Endothelial cell of umbilical vein (primary cell): ENCODE results near the gene FZD8. TPM values are rescaled to one million over a fixed set of nuclear protein-coding genes. Genes with fewer than 3 reads are reported as not detected.

Experiments used
- BruUV-seq: library from RNA; stranded (reverse); fragments of 400-500 nt; replicated peaks from 2 replicates; lab custom pipeline; 2021; lab: Mats Ljungman, UMichigan
- CTCF ChIA-PET: fragments of 300-600, 350-600 bp; sonication (Branson Sonifier 250); formaldehyde crosslinking; loops from one replicate; lab custom pipeline; 2021; ENCODE audit warnings: antibody characterized with exemption, inconsistent platforms; lab: Charles Lee
- POLR2A ChIA-PET: fragments of 300-600, 350-600 bp; sonication (Branson Sonifier 250); formaldehyde crosslinking; loops from one replicate; lab custom pipeline; 2021; ENCODE audit warnings: antibody characterized with exemption, inconsistent platforms; lab: Charles Lee
- DNase-seq: peaks from one replicate; pipeline ENCODE4 v3.0.0-alpha.2; 2011; ENCODE audit warnings: low read depth, low spot score
- FAIRE-seq: peaks from 2 replicates; lab custom pipeline; 2011; peaks lifted over from hg19 to GRCh38; lab: Jason Lieb, UNC
- H2AFZ ChIP-seq: 2 replicates; pipeline ENCODE4 v1.6.0; 2012; ENCODE audit warnings: low read depth, low read length, control low read depth, inconsistent platforms
- H3K27ac ChIP-seq: 2 replicates; pipeline ENCODE4 v1.5.1; 2011; ENCODE audit warnings: low read depth, mild to moderate bottlenecking, control low read depth, low read length, moderate library complexity; ENCODE audit not compliant: insufficient read depth
- H3K27me3 ChIP-seq, 2 experiments: 2 replicates each; pipeline versions ENCODE4 v1.6.0 to v1.6.1; 2011; ENCODE audit warnings: low read length in 2 of 2, mixed read lengths in 1 of 2; ENCODE audit not compliant: control insufficient read depth in 2 of 2, insufficient read depth in 2 of 2
- H3K36me3 ChIP-seq, 2 experiments: 2 replicates in 1 of 2; 3 replicates in 1 of 2; pipeline ENCODE4 v1.5.1; 2011; ENCODE audit warnings: low read length in 2 of 2, mild to moderate bottlenecking in 1 of 2, moderate library complexity in 1 of 2; ENCODE audit not compliant: control insufficient read depth in 2 of 2, insufficient read depth in 2 of 2; ENCODE audit errors: extremely low read depth in 1 of 2
- H3K4me1 ChIP-seq: 3 replicates; pipeline ENCODE4 v1.5.1; 2011; ENCODE audit warnings: mild to moderate bottlenecking, low read length; ENCODE audit not compliant: control insufficient read depth, insufficient read depth; ENCODE audit errors: extremely low read depth
- H3K4me2 ChIP-seq: 2 replicates; pipeline ENCODE4 v1.6.1; 2011; ENCODE audit warnings: low read length, control low read depth, mixed read lengths; ENCODE audit not compliant: insufficient read depth
- H3K4me3 ChIP-seq, 3 experiments: fragments of 200-600 bp in 1 of 3; sonication (generic), shearing (Covaris generic) in 1 of 3; replicated peaks in 1 of 3; 2 replicates each; pipeline ENCODE4 v1.5.1; 2011 to 2016; ENCODE audit warnings: control low read depth in 3 of 3, low read length in 3 of 3, mild to moderate bottlenecking in 2 of 3, inconsistent platforms in 1 of 3, low read depth in 1 of 3, moderate library complexity in 1 of 3; ENCODE audit not compliant: insufficient read depth in 1 of 3
- H3K79me2 ChIP-seq: 2 replicates; pipeline ENCODE4 v1.6.0; 2012; ENCODE audit warnings: low read length, inconsistent platforms; ENCODE audit not compliant: control insufficient read depth, insufficient read depth
- H3K9ac ChIP-seq: replicated peaks from 2 replicates; pipeline ENCODE3; 2011; ENCODE audit warnings: low read length, control low read depth; ENCODE audit not compliant: insufficient read depth; ENCODE audit errors: extremely low read depth
- H3K9me1 ChIP-seq: replicated peaks from 3 replicates; pipeline ENCODE4 v1.6.0; 2011; ENCODE audit warnings: mild to moderate bottlenecking, low read length; ENCODE audit not compliant: control insufficient read depth, insufficient read depth; ENCODE audit errors: extremely low read depth
- H3K9me3 ChIP-seq: replicated peaks from 2 replicates; pipeline ENCODE4 v1.5.1; 2012; ENCODE audit warnings: low read length, inconsistent platforms; ENCODE audit not compliant: control insufficient read depth, insufficient read depth
- H4K20me1 ChIP-seq: replicated peaks from 2 replicates; pipeline ENCODE3; 2011; ENCODE audit warnings: mild to moderate bottlenecking, low read length; ENCODE audit not compliant: control insufficient read depth, insufficient read depth; ENCODE audit errors: extremely low read depth
- EZH2 ChIP-seq: IDR thresholded peaks from 2 replicates; pipeline ENCODE4 v1.6.1; 2012; ENCODE audit warnings: borderline replicate concordance, low read depth, mild to moderate bottlenecking, moderate library complexity, low read length, inconsistent platforms; ENCODE audit not compliant: severe bottlenecking
- FOS ChIP-seq: IDR thresholded peaks from 2 replicates; pipeline ENCODE4 v1.6.1; 2011; ENCODE audit warnings: mild to moderate bottlenecking, low read length, moderate library complexity, borderline replicate concordance; ENCODE audit not compliant: insufficient read depth
- GATA2 ChIP-seq: IDR thresholded peaks from 2 replicates; pipeline ENCODE4 v1.7.0; 2011; ENCODE audit warnings: low read depth, mild to moderate bottlenecking, moderate library complexity, mixed read lengths, low read length; ENCODE audit not compliant: insufficient read length, insufficient read depth
- JUN ChIP-seq: IDR thresholded peaks from 2 replicates; pipeline ENCODE4 v1.6.1; 2011; ENCODE audit warnings: borderline replicate concordance, low read depth; ENCODE audit not compliant: insufficient read length, insufficient read depth
- MYC ChIP-seq: IDR thresholded peaks from one replicate; pipeline ENCODE4 v1.6.1; 2011; ENCODE audit warnings: mild to moderate bottlenecking, low read depth, low read length
- POLR2A ChIP-seq: IDR thresholded peaks from 2 replicates; pipeline ENCODE4 v1.6.1; 2012; ENCODE audit warnings: low read depth, mild to moderate bottlenecking, control low read depth, low read length
- POLR2AphosphoS5 ChIP-seq: IDR thresholded peaks from 2 replicates; pipeline ENCODE4 v1.6.1; 2012; ENCODE audit warnings: low read depth, mild to moderate bottlenecking, control low read depth, low read length, moderate library complexity; ENCODE audit not compliant: insufficient read depth
- dilution Hi-C: fragments of 300-500 bp; cut with MboI; formaldehyde crosslinking; loops from one replicate; pipeline ENCODE4 v1.15.0; 2019; ENCODE audit warnings: low sequenced_read_pairs; ENCODE audit not compliant: extremely low pct_ligation_motif_present
- intact Hi-C: fragments of 100-400 bp; cut with micrococcal nuclease; formaldehyde crosslinking; loops from one replicate; pipeline ENCODE4 v1.10.0; 2022
- polyA plus RNA-seq, 4 experiments: library from polyadenylated mRNA; depleted of rRNA in 3 of 4; stranded (reverse) in 3 of 4; unstranded in 1 of 4; fragments of >200 nt; gene quantifications; 2 replicates each; pipeline versions ENCODE4 v1.2.1 to v1.2.3, GENCODE V29; 2011 to 2012; ENCODE audit warnings: missing spikeins in 1 of 4
- total RNA-seq: library from RNA; stranded (reverse); gene quantifications from 2 replicates; pipeline ENCODE4 v1.2.3, GENCODE V29; 2021
- TF ChIP-seq, protein P1 (sequence below), 2 donors: IDR thresholded peaks; 1 replicate in 1 of 2; 2 replicates in 1 of 2; pipeline ENCODE4 v1.5.1; 2011; ENCODE audit warnings: low read length in 2 of 2, mild to moderate bottlenecking in 2 of 2, moderate library complexity in 2 of 2, control low read depth in 1 of 2, inconsistent platforms in 1 of 2, low read depth in 1 of 2; ENCODE audit not compliant: insufficient read depth in 1 of 2; ENCODE audit errors: extremely low read depth in 1 of 2
- TF ChIP-seq, protein P2 (sequence below): IDR thresholded peaks from 2 replicates; pipeline ENCODE4 v1.6.1; 2011; ENCODE audit not compliant: insufficient read depth, insufficient read length

FZD8 gene
- total and polyA plus RNA-seq, 2 donors (not counting 3 experiments of a cell fraction or from before 2014, with no cell fraction given): 6.2 to 11.1 TPM

DNA sequence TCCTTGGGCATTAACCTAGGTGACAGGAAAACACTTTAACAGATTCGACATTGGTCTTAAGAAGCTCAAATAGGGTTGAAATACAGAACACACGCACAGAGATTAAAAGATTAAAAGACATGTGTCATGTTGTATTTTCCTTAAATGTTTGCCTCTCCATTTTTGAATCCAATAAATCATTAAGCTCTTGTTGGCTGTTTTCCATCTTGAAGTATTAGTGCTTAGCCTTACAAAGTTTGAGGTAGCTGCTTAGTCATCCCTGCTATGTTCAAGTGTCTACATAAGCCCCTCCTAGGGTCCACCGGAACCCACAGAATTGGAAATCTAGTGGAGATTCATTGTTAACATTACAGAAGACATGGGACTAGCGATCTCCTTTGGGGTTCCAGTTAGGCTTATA lies 49.7 kb downstream of the FZD8 start:
- BruUV-seq: no TSS peak
- no peak overlapping the region for H3K4me3 ChIP-seq
- FAIRE-seq: no peak

DNA sequence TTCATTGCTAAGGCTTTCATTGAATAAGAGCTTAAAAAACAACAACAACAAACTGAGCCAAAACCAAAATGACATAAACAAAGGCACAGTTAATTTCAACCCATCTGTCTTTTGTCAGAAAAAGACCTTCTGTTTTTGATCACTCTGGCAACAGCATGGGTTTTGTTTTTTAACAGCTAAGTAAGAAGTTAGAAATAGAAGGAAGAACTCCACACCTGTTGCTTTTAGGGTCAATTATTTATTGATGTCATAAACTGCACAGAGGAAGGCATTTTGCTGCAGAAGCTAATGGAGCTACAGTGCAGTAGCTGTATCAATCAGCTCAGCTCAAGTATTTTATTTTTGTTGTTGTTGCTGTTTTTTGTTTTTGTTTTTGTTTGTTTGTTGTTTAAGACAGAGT lies 53.3 kb downstream of the FZD8 start:
- DNase-seq: no peak
- TF ChIP-seq JUN (no peak), POLR2AphosphoS5 (no peak), POLR2A (no peak), GATA2 (no peak), EZH2 (no peak), FOS (no peak), MYC (no peak)
- TF ChIP-seq, protein P1, sequence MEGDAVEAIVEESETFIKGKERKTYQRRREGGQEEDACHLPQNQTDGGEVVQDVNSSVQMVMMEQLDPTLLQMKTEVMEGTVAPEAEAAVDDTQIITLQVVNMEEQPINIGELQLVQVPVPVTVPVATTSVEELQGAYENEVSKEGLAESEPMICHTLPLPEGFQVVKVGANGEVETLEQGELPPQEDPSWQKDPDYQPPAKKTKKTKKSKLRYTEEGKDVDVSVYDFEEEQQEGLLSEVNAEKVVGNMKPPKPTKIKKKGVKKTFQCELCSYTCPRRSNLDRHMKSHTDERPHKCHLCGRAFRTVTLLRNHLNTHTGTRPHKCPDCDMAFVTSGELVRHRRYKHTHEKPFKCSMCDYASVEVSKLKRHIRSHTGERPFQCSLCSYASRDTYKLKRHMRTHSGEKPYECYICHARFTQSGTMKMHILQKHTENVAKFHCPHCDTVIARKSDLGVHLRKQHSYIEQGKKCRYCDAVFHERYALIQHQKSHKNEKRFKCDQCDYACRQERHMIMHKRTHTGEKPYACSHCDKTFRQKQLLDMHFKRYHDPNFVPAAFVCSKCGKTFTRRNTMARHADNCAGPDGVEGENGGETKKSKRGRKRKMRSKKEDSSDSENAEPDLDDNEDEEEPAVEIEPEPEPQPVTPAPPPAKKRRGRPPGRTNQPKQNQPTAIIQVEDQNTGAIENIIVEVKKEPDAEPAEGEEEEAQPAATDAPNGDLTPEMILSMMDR (IDR thresholded peaks at IDR 0.05; ENCODE audit: extremely low read depth in 1 of 2, insufficient read depth in 1 of 2, low read depth in 1 of 2, low read length in 2 of 2): no peak
- TF ChIP-seq, protein P2, sequence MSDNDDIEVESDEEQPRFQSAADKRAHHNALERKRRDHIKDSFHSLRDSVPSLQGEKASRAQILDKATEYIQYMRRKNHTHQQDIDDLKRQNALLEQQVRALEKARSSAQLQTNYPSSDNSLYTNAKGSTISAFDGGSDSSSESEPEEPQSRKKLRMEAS: no peak
- Histone ChIP-seq H3K4me1 (no peaks in the 10 kb centered on the region), H3K9me3 (no peaks in the 10 kb centered on the region), H3K79me2 (no peaks in the 10 kb centered on the region), H2AFZ (no peak overlapping the region), H4K20me1 (no peaks in the 10 kb centered on the region), H3K4me2 (no peak overlapping the region), H3K27ac (no peak overlapping the region), H3K36me3 (no peaks in the 10 kb centered on the region), H3K27me3 (peaks cover 3 to 19% of the 10 kb centered on the region in 2 experiments), H3K9ac (no peak overlapping the region), H3K4me3 (no peak overlapping the region), H3K9me1 (no peaks in the 10 kb centered on the region)
- no TSS peak for BruUV-seq
- intact Hi-C loops: no loop called here
- dilution Hi-C loops: no loop called here
- ChIA-PET POLR2A (no interaction called here), CTCF (interaction anchor here (0.8 to 1.7 kb wide), 6 partner anchors 9 to 25 kb away, joined by 3 to 7 read pairs (median 4); no protein-coding TSS in a partner anchor)
- FAIRE-seq: no peak

More for the DNA sequence above, 49.7 kb downstream of the FZD8 start:
- no peaks in the 10 kb centered on the region for H3K79me2 ChIP-seq
- no peaks in the 10 kb centered on the region for H3K4me1 ChIP-seq
- peaks cover 3 to 17% of the 10 kb centered on the region in 2 experiments for H3K27me3 ChIP-seq
- no peak for TF ChIP-seq POLR2AphosphoS5
- TF ChIP-seq, protein P1 (IDR thresholded peaks at IDR 0.05; ENCODE audit: extremely low read depth in 1 of 2, insufficient read depth in 1 of 2, low read depth in 1 of 2, low read length in 2 of 2): no peak
- TF ChIP-seq MYC: no peak
- no peak for TF ChIP-seq POLR2A
- no peak for TF ChIP-seq JUN
- no peak overlapping the region for H3K4me2 ChIP-seq
- no peaks in the 10 kb centered on the region for H3K9me3 ChIP-seq
- no peak for DNase-seq
- H3K27ac ChIP-seq: no peak overlapping the region
- dilution Hi-C loops (no loop called here), intact Hi-C loops (no loop called here)
- H3K9me1 ChIP-seq: no peaks in the 10 kb centered on the region
- no peaks in the 10 kb centered on the region for H3K36me3 ChIP-seq
- no peak overlapping the region for H2AFZ ChIP-seq
- POLR2A ChIA-PET: no interaction called here
- H4K20me1 ChIP-seq: no peaks in the 10 kb centered on the region
- CTCF ChIA-PET: interaction anchor here (0.8 to 1.4 kb wide), 3 partner anchors 13 to 29 kb away, joined by 3 to 6 read pairs (median 3); no protein-coding TSS in a partner anchor
- H3K9ac ChIP-seq: no peak overlapping the region
